Measurements from ENCODE around the gene PCA3.

PCA3 gene

DNA sequence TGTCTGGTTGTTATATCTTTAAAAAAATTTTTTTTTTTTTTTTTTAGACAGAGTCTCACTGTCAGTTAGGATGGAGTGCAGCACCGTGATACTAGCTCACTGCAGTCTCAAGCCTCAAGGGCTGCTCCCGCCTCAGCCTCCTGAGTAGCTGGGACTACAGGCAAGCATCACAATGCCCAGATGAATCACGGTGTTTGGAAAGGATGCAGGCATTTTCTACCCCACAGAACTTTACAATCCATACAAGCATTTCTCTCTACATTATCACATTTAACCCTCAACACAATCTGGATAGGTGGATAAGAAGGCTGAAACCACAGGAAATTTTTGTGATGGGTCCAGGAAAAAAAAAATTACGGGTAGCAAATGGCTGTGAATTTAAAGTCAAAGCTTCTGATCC, 5.8 kb upstream of the PCA3 start:
- no peak for DNase-seq

GRCh38 chr9:76759732-76760131, 4.5 kb upstream of the PCA3 start:
- no peak for DNase-seq

DNA sequence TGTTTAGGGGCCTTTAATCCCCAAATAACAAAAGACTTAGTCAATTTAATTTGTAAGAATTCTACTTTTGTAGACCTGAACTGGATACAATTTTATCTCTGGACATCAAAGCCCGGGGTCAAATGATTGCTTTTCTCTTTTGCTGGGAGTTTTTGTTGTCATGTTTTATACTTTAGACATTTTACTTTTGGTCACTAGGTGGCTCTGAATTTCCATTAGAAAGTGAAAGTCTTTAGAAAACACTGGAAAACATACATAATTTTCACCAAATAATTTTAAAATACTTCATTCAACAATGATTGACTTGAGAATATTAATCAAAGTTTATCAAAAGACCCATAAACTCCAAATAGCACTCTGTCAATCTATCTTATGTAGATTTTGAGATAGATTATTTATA, 2.8 kb upstream of the PCA3 start:
- no peak for DNase-seq

- DNase-seq = no peak
Observed at GRCh38 chr9:76766126-76766525, 1.9 kb downstream of the PCA3 start.

DNA sequence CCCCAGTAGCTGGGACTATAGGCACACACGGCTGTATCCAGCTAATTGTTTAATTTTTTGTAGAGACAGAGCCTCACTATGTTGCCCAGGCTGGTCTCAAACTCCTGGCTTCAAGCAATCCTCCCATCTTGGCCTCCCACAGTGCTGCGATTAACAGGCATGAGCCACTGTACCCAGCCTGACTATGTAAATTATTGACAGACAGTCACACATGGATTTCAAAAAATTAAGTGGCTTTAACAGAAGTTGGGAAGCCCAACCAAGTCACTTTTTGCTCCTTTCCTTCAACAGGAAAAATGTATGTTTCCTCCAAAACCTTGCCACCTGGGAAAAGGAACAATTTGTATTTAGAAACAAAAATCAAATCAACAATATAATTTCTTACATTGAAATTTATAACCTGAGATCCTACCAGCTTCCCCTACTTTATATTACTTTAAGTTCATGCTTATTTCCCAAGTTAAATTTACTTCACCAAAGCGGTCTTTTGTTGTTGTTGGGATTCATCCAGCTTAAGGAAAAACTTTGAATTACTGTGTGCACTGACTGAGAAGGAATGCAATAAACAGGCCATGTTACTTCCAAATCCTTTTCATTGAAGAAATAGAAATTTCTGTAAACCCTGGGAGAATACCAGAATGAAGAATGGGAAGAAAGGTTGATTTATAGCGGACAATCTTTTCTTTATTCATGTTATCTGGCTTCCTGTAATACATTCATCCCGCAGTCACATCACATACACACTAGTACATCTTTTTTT, 8.6 kb downstream of the PCA3 start:
- no peak for DNase-seq

DNA sequence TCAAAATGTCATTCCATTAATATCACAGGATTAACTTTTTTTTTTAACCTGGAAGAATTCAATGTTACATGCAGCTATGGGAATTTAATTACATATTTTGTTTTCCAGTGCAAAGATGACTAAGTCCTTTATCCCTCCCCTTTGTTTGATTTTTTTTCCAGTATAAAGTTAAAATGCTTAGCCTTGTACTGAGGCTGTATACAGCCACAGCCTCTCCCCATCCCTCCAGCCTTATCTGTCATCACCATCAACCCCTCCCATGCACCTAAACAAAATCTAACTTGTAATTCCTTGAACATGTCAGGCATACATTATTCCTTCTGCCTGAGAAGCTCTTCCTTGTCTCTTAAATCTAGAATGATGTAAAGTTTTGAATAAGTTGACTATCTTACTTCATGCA, 20.6 kb downstream of the PCA3 start:
- no peak for DNase-seq

DNA sequence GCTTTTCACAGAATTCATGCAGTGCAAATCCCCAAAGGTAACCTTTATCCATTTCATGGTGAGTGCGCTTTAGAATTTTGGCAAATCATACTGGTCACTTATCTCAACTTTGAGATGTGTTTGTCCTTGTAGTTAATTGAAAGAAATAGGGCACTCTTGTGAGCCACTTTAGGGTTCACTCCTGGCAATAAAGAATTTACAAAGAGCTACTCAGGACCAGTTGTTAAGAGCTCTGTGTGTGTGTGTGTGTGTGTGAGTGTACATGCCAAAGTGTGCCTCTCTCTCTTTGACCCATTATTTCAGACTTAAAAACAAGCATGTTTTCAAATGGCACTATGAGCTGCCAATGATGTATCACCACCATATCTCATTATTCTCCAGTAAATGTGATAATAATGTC, 21.3 kb downstream of the PCA3 start:
- DNase-seq = no peak

DNA sequence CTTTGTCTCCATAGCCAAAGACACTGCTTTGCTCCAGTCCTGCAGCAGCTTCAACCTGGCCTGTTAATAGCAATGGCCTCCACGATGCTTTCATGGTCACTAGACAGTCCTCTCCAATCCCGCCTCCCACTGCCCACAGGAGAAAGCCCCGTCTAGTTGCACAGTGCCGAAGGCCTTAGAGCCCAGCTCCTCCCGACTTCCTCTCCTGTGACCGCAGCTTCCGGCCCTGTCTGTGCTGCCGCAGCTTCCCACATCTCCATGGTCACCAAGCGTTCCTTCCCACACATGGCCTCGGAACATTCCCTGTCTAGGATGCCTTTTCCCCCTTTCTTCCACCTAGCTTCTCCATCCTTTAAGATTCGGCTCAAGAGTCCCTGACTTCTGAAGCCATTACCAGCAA, 23.4 kb downstream of the PCA3 start:
- no peak for DNase-seq

GRCh38 chr9:76789840-76790239, 25.6 kb downstream of the PCA3 start:
- DNase-seq = no peak

DNA sequence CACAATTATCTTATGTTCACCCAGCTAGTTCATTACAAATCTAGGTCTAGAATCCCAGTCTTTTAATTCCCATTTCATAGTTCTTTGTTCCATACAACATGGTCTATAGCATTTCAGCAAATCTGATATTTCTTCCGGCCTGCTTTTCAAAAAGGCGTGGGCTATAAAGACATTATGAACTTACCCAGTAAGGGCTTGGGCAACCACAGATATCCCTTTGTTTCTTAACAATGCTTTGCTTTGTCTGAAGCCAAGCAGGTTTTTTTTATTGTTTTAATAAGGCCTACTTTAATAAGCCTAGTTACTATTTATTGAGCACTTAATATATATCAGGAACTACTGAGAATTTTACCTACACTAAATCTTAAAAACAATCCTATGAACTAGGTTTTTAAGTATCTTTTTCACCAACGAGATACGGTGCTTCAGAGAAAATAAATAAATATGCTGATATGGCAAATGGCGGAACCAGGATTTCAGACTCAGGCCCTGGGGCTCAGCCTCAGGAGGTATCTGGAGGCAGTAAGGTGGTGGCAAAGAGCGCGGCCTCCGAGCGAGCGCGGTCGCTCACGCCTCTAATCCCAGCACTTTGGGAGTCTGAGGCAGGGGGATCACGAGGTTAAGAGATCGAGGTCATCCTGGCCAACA, 29.7 kb downstream of the PCA3 start:
- no peak for DNase-seq

GRCh38 chr9:76796296-76796695, 32.1 kb downstream of the PCA3 start:
- no peak for DNase-seq

DNA sequence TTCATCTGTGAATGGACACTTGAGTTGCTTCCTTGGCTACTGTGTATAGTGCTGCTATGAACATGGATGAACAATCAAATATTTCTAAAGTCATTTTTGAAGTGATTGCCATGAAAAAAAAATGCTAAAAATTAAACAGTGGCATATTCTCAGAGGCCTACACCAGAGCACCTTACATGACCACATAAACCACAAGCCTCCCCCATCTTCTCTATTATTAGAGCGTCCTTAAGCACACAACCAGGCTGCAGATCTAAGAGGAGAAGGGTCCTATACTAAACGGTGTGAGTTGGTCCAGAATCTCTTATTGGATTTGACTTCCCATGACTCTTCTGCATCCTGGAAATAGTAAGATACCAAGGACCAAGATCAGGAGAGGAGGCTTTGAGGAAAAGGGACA, 34.3 kb downstream of the PCA3 start:
- DNase-seq = no peak

- no peak for DNase-seq
Observed at GRCh38 chr9:76799473-76799872, 35.2 kb downstream of the PCA3 start.

DNA sequence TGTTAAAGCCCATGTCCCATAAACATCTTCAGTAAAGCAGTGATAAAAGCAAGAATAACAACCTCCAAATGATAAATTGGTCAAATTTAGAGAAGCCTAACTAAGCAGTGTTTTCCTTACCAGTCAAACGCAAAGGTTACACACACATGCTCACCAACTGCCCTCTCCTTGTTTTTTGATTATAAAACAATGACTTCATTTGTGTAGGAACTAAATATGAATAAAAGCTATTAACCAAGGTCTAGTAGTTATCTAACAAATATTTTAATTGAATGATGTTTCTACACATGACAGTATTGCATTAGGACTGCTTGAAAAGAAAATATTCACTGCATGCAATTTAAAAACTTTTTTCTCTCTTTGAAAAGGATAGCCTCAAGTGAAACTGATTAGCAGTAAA, 36.7 kb downstream of the PCA3 start:
- no peak for DNase-seq

DNA sequence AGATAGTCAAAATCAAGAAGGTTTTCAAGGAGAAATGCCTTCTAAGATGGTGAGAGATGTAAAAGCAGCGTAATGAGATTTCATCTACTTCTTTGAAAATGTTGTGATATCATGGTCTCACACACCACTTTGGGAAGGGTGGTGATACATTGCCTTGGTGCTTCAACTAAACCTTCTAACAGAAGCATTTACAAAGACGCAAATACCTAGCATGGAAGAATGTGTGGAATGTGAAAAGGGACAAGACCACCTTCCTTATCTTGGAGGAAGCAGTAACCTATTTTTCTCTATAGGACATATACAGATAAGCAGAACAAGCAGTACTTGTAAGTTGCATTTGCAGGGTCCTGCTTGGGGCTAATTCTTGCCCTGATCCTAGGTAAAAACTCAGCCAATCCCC, 38.8 kb downstream of the PCA3 start:
- no peak for DNase-seq

- no peak for DNase-seq
Observed at GRCh38 chr9:76803762-76804161, 39.5 kb downstream of the PCA3 start.

- DNase-seq = no peak
Observed at GRCh38 chr9:76808636-76809035, 44.4 kb downstream of the PCA3 start.

GRCh38 chr9:76810377-76810957, 46.2 kb downstream of the PCA3 start:
- DNase-seq = peak; percentile 62

DNA sequence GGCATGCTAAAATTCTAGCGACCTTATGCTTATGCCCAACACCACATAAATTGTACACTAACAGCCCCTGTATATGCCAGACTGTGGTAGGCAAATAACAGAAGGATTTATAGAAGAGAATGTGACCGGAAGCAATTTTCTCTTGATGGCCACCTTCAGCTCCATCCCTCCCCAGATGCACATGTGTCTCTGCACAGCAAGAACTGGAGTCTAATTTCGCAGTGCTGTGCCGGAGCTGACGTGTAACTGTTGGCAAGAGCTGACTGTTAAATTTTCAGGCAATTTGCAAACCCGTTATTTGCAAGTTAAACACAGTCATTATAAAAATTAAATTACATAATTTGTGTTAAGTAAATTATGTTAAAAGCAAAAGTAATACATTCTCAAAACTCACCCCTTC, 48.4 kb downstream of the PCA3 start:
- DNase-seq = peak; percentile 15

- no peak for DNase-seq
Observed at GRCh38 chr9:76817489-76817888, 53.3 kb downstream of the PCA3 start.

GRCh38 chr9:76818271-76818670, 54.0 kb downstream of the PCA3 start:
- DNase-seq = no peak

DNA sequence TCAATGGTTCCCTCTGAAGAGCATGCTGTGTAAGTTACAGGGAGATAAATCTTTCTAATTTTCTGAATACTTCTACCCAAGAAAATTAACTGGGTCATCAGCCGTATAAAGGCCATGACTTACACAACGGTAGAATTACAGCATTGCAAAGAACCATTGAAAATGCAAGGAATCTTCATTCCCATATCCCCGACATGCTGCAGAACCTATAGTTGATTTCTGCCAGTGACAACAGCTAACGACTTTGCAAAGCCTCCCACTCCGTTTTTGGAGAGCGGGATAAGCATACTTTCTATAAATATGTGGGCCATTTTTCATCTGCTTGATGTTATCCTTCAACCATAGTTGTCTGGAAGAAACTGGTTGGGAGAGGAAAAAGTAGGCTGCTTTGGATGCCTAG, 56.2 kb downstream of the PCA3 start:
- DNase-seq = no peak

DNA sequence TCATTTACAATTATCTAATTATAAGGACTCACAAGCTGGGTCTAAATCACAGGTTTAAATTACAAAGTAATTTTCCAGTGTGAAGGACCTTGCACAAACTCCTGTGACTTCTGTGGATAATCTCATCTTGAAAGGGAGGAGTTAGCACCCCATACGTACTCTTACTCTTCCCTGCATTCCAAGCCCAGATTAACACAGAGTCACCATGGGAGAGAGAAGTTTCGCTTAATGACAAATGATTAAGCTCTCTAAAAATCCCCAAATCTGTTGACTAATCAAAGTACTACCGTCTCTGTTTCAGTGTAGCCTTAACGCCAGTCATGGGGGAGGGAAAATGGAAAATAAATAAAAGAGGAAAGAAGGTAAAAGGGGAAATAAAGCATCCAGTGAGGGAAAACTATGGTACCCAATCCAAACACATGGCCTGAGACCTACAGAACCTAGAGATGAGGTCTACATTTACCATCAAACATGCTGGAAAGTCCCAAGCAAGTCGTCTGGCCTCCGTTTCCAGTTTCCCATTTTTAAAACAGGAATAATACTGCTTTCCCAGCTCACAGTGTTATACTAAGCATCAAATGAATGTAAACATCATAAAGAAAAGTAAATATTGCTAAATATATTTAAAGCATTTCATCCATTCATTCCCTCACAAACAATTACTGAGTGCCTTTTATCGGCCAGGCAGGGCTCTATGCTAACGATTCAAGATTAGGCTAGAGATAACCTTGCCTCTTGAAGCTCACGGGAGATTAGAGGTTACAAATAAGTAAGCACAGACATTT, 63.2 kb downstream of the PCA3 start:
- no peak for DNase-seq

GRCh38 chr9:76828447-76828846, 64.2 kb downstream of the PCA3 start:
- no peak for DNase-seq
